Caco-2 (cell line): ENCODE results near the gene BANF2. TPM values are rescaled to one million over a fixed set of nuclear protein-coding genes. Genes with fewer than 3 reads are reported as not detected.

ENCODE experiments used
- BruUV-seq: library from RNA; stranded (reverse); fragments of 400-500 nt; replicated peaks from 2 replicates; lab custom pipeline; 2021; lab: Mats Ljungman, UMichigan
- CTCF ChIA-PET: fragments of 300-600 bp; sonication (Branson Sonifier 250); formaldehyde crosslinking; loops from one replicate; lab custom pipeline; 2022; ENCODE audit warnings: antibody characterized with exemption; lab: Charles Lee
- POLR2A ChIA-PET: fragments of 300-600 bp; sonication (Branson Sonifier 250); formaldehyde crosslinking; loops from one replicate; lab custom pipeline; 2022; ENCODE audit warnings: antibody characterized with exemption; lab: Charles Lee
- DNase-seq, 2 experiments: peaks; one replicate each; pipeline versions ENCODE4 v3.0.0 to v3.0.0-alpha.2; 2020 to 2022
- H3K27me3 ChIP-seq: replicated peaks from 2 replicates; pipeline ENCODE4 v1.6.0; 2011; ENCODE audit warnings: low read length; ENCODE audit not compliant: control insufficient read depth, insufficient read depth
- H3K36me3 ChIP-seq: 2 replicates; pipeline ENCODE4 v1.5.1; 2011; ENCODE audit warnings: low read length; ENCODE audit not compliant: control insufficient read depth, insufficient read depth
- H3K4me1 ChIP-seq: fragments of 250-450 bp; sonication (Bioruptor Pico); 2 replicates; pipeline ENCODE4 v1.5.1; 2020; ENCODE audit warnings: mild to moderate bottlenecking
- H3K4me3 ChIP-seq: 2 replicates; pipeline ENCODE4 v1.5.1; 2011; ENCODE audit warnings: low read depth, mild to moderate bottlenecking, control low read depth, low read length
- H3K9me3 ChIP-seq: fragments of 250-450 bp; sonication (Bioruptor Pico); 2 replicates; pipeline ENCODE4 v1.5.1; 2020; ENCODE audit warnings: mild to moderate bottlenecking, moderate library complexity
- H3K27ac Mint-ChIP-seq: one replicate; pipeline ENCODE4 v1.8.0; 2022; ENCODE audit warnings: mixed read lengths; ENCODE audit not compliant: unreplicated experiment
- H3K27me3 Mint-ChIP-seq: one replicate; pipeline ENCODE4 v1.8.0; 2022; ENCODE audit warnings: mixed read lengths; ENCODE audit not compliant: insufficient read depth, unreplicated experiment
- H3K36me3 Mint-ChIP-seq: one replicate; pipeline ENCODE4 v1.8.0; 2022; ENCODE audit warnings: mild to moderate bottlenecking, mixed read lengths; ENCODE audit not compliant: insufficient read depth, unreplicated experiment
- H3K4me1 Mint-ChIP-seq: one replicate; pipeline ENCODE4 v1.8.0; 2022; ENCODE audit warnings: low read depth, mixed read lengths; ENCODE audit not compliant: unreplicated experiment
- H3K4me3 Mint-ChIP-seq: one replicate; pipeline ENCODE4 v1.8.0; 2022; ENCODE audit warnings: mild to moderate bottlenecking, moderate library complexity, mixed read lengths; ENCODE audit not compliant: unreplicated experiment
- H3K9me3 Mint-ChIP-seq: one replicate; pipeline ENCODE4 v1.8.0; 2022; ENCODE audit warnings: mixed read lengths; ENCODE audit not compliant: unreplicated experiment
- intact Hi-C: fragments of 100-400 bp; cut with micrococcal nuclease; formaldehyde crosslinking; loops from one replicate; pipeline ENCODE4 v1.10.0; 2022; ENCODE audit not compliant: unreplicated experiment
- total RNA-seq: library from RNA; stranded (reverse); gene quantifications from 2 replicates; pipeline ENCODE4 v1.2.3, GENCODE V29; 2022
- TF ChIP-seq, protein P1 (sequence below), 2 experiments: fragments of 200-600 bp in 1 of 2; IDR thresholded peaks; 1 replicate in 1 of 2; 2 replicates in 1 of 2; pipeline versions ENCODE4 v1.5.1 to v1.8.0; 2011 to 2022; ENCODE audit warnings: antibody characterized with exemption in 1 of 2, control low read depth in 1 of 2, inconsistent platforms in 1 of 2, low read depth in 1 of 2, low read length in 1 of 2, mild to moderate bottlenecking in 1 of 2, moderate library complexity in 1 of 2; ENCODE audit not compliant: insufficient read depth in 1 of 2, severe bottlenecking in 1 of 2, unreplicated experiment in 1 of 2

BANF2 gene
- total RNA-seq, 1 experiment from 2014 or later, result 2.1 TPM

DNA sequence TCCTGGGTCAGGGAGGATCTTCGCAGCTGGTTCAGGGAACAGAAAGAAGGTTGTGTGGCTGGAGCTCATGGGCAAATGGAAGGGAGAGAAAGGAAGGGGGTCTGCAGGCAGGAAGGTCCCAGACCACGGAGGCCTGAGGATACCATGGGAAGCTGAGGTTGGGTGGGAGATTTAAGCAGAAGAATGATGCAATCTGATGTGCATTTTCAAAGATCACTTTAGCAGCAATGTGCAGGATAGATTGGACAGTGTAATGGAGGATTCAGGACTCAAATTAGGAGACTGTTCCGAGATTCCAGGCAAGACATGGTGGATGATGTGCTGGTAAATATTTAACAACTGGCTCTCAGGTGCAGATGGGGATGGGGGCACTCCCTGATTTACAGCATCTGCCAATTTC is 12.0 kb upstream of the BANF2 start:
- Histone ChIP-seq H3K27me3 (no peaks in the 10 kb centered on the region), H3K9me3 (peaks cover 23% of the 10 kb centered on the region), H3K36me3 (no peaks in the 10 kb centered on the region), H3K4me1 (peaks cover 39% of the 10 kb centered on the region), H3K4me3 (no peak overlapping the region)
- Mint-ChIP-seq H3K4me1 (peaks cover 55% of the 10 kb centered on the region), H3K36me3 (peaks cover 10% of the 10 kb centered on the region), H3K27ac (peak overlapping the region; percentile 8), H3K27me3 (no peaks in the 10 kb centered on the region), H3K9me3 (peaks cover 25% of the 10 kb centered on the region), H3K4me3 (no peak overlapping the region)
- BruUV-seq, result no TSS peak
- ChIA-PET POLR2A (no interaction called here), CTCF (no interaction called here)
- intact Hi-C loops, result loop anchor here (10.0 kb wide), 1 partner anchor 307 kb away; no protein-coding TSS in a partner anchor
- DNase-seq, result peak in 1 of 2 experiments; percentile 7
- TF ChIP-seq, protein P1, sequence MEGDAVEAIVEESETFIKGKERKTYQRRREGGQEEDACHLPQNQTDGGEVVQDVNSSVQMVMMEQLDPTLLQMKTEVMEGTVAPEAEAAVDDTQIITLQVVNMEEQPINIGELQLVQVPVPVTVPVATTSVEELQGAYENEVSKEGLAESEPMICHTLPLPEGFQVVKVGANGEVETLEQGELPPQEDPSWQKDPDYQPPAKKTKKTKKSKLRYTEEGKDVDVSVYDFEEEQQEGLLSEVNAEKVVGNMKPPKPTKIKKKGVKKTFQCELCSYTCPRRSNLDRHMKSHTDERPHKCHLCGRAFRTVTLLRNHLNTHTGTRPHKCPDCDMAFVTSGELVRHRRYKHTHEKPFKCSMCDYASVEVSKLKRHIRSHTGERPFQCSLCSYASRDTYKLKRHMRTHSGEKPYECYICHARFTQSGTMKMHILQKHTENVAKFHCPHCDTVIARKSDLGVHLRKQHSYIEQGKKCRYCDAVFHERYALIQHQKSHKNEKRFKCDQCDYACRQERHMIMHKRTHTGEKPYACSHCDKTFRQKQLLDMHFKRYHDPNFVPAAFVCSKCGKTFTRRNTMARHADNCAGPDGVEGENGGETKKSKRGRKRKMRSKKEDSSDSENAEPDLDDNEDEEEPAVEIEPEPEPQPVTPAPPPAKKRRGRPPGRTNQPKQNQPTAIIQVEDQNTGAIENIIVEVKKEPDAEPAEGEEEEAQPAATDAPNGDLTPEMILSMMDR (IDR thresholded peaks at IDR 0.05; ENCODE audit: insufficient read depth in 1 of 2, low read depth in 1 of 2, low read length in 1 of 2, severe bottlenecking in 1 of 2, unreplicated experiment in 1 of 2), result no peak

DNA sequence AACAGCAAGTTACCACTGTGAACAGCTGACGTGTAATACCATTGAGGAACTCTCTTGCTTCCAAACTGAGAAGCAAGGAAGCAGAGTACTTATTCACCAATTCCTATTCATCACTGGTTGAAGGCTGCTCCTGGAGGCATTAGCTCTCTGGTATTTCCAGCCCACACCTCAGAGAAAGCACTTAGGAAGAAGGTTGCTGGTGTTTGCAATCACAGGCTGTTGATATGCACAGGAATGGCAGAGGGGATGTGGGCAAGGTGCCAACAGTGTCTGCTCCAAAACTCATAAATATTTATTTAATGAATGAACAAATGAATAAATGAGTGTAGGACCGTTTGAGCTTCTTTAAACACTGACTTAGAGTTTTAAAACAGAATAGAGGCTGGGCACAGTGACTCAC is 10.8 kb upstream of the BANF2 start:
- Histone ChIP-seq H3K9me3 (peaks cover 23% of the 10 kb centered on the region), H3K4me1 (peaks cover 27% of the 10 kb centered on the region), H3K36me3 (no peaks in the 10 kb centered on the region), H3K4me3 (no peak overlapping the region), H3K27me3 (no peaks in the 10 kb centered on the region)
- Mint-ChIP-seq H3K27ac (no peak overlapping the region), H3K4me1 (peaks cover 43% of the 10 kb centered on the region), H3K9me3 (peaks cover 25% of the 10 kb centered on the region), H3K27me3 (no peaks in the 10 kb centered on the region), H3K36me3 (peaks cover 3% of the 10 kb centered on the region), H3K4me3 (no peak overlapping the region)
- peak in 1 of 2 experiments; percentile 1 for DNase-seq
- intact Hi-C loops, result loop anchor here (10.0 kb wide), 1 partner anchor 306 kb away; no protein-coding TSS in a partner anchor
- TF ChIP-seq, protein P1 (IDR thresholded peaks at IDR 0.05; ENCODE audit: insufficient read depth in 1 of 2, low read depth in 1 of 2, low read length in 1 of 2, severe bottlenecking in 1 of 2, unreplicated experiment in 1 of 2), result no peak
- no TSS peak for BruUV-seq
- ChIA-PET POLR2A (no interaction called here), CTCF (no interaction called here)

DNA sequence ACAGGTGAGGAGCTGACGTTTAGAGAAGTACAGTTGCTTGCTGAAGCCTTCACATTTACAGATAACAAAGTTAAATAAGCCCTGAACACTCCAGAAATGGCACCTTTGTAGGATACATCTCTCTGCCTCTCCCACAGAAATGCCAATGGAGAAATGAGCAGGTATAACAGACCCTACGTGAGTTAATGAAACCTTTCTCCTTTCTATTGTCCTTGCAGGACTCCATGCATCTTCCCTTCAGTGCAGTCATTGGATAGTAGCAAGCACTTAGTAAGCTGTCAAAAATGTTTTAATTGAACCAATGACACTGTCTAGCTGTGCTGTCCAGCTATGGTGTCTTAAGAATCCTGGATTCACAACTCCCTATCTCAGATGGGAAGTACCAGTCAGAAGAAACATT is 9.6 kb upstream of the BANF2 start:
- Mint-ChIP-seq H3K9me3 (peaks cover 25% of the 10 kb centered on the region), H3K36me3 (peaks cover 7% of the 10 kb centered on the region), H3K27me3 (no peaks in the 10 kb centered on the region), H3K4me3 (no peak overlapping the region), H3K4me1 (peaks cover 32% of the 10 kb centered on the region), H3K27ac (no peak overlapping the region)
- ChIA-PET CTCF (interaction anchor here (2.5 kb wide), 1 partner anchor 8 kb away, joined by 10 read pairs; the partner anchor contains the start of gene RRBP1), POLR2A (interaction anchor here (1.6 kb wide), 1 partner anchor 8 kb away, joined by 6 read pairs; the partner anchor contains the start of gene RRBP1)
- Histone ChIP-seq H3K9me3 (peaks cover 23% of the 10 kb centered on the region), H3K36me3 (no peaks in the 10 kb centered on the region), H3K27me3 (no peaks in the 10 kb centered on the region), H3K4me3 (no peak overlapping the region), H3K4me1 (peaks cover 20% of the 10 kb centered on the region)
- TF ChIP-seq, protein P1 (IDR thresholded peaks at IDR 0.05; ENCODE audit: insufficient read depth in 1 of 2, low read depth in 1 of 2, low read length in 1 of 2, severe bottlenecking in 1 of 2, unreplicated experiment in 1 of 2), result no peak
- BruUV-seq, result no TSS peak
- no peak for DNase-seq
- intact Hi-C loops, result no loop called here
